ENCODE results near the gene DIO3.
"Not testable (repeated sequence)": the region's sequence is repeated elsewhere in the genome, so short reads cannot be mapped to it uniquely, and the experiment has no call there.

The DIO3 gene

DNA sequence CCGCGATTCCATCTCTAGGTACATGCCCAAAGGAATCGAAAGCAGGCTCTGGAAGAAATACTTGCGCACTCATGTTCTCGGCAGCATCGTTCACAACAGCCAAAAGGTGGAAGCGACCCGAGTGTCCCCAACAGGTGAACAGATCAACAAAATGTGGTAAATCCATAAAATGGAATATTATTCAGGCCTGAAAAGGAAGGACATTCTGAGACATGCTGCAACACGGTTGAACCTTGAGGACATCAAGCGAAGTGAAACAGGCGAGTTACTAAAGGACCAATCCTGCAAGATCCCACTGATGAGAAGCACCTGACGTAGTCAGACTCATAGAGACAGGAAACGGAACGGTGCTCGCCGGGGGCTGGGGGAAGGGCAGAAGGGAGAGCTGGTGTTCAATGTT lies 17.5 kb upstream of the DIO3 start:
- DNase-seq: no peak

DNA sequence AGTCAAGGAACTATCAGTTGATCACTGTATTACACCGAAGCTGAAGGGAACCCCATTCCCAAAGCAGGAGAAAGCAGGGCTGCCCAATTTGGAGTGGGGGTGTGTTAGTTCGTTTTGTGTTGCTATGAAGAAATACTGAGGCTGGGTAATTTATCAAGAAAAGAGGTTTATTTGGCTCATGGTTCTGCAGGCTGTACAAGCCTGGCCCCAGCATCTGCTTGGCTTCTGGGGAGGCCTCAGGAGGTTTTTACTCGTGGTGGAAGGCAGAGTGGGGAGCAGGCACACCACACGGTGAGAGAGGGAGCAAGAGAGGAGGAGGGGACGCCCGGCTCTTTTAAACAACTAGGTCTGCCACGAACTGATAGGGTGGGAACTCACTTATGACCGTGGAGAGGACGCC lies 16.7 kb upstream of the DIO3 start:
- no peak for DNase-seq

DNA sequence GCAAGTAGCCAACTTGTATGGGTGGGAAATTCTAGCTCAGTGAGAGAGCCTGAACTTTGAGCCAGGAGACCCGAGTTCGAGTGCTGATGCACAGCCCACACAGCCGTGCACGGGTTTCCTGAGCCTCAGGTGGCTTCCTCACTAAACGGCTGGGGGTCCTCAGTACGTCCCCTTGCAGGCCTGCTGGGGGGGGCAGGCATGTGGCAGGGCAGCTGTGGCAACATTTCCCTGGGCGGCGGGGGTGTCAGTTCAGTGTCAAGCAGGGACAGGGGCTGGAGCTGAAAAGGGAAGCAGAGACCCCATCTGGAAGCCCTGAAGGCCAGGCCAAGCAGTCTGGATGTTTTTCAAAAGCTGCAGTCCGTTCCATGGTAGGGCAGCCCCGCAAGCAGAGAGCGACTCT lies 14.6 kb upstream of the DIO3 start:
- no peak for DNase-seq

DNA sequence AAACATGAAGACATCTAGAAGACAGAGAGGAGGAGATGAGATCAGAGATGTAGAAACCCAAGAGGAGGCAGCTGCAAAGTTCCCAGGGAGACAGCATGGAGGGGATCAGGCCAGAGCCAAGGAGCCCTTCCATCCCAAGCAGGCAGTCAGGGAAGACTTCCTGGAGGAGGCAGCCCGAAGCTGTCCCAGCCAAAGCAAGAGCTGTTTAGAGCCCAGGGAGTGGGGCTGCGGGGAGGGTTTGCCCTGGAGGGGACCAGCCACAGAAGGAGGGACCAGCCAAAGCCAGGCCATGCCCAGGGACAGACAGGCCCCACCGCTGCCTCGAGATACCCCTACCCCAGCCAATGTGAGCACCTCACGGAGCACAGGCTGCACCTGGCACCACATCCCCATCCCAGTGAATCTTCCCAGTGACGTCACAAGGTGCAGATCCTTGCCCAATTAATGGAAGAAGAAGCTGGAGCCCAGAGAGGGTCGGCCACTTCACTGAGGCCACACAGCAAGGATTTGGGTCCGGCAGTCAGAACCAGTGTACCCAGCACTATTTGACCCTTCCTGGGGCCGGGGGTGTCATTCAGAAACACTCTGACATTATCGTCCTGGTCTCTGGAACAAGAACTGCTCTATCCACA lies 14.1 kb upstream of the DIO3 start:
- no peak for DNase-seq

DNA sequence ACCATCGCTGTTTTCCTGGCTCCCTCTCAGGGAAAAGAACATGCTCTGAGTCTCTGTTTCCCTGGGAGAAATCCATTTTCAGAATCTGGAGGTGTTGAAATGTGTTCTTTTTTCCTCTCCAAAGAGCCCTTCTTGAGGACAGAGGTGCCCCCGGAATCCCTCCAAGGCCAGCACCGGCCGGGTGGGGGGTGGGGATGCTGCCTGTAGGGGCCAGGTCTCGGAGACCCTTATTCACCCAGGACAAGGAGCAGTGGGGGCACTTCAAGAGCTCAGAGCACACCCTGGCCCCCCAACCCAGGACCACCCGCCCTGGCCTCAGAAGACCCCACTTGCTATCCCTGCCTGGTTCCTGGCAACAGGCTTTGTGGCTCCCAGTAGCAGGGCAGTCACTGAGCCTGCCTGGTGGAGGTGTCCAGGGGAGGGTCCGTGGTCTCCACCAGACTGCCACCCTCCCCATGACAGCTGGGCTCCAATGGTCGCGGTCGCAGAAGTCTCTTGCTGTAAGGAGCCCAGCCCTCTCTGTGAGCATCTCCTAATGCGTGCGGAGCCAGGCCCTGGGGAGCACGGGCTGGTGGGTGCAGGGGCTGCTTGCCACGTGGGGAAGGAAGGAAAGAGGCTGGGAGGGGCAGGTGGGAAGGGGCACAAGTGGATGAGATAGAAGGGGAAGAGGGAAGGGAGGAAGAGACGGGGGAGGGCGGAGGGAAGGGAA lies 13.2 kb upstream of the DIO3 start:
- no peak for DNase-seq

DNA sequence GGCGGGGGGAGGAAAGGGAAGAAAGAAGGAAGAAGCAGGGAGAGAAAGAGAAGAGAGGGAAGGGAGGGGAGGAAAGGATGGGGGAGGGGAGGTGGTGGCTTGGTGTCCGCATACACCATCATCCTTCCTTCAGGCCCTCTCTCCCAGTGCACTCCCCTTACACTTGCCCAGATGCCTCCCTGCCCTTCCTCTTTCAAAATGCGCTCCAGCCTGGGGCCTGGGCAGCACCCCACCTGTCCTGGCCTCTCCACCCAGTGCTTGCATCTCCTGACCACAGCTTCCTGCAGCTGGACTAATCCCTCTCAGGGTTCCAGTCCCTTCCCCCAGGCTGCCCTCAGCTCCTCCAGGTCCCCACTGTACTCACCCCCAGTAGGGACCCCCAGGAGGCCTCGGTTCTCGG lies 12.6 kb upstream of the DIO3 start:
- DNase-seq: no peak

DNA sequence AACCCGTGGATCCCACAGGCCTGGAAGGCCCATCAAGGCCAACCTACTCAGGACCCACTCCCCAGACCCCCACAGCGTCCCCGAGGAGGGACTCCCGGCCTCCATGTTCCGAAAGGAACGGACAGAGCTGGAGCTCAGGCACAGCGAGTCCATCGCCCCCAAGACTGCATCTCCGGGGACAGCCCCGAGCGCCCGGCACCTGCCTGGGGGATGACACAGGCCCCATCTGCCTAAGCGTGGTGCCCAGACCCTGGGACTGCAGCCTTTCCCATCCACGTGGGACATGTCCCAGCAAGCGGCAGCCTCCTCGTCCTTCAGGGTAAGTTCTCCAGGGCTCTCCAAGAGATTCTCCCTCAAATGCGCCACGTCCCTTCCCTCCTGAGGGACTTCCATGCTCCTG lies 12.1 kb upstream of the DIO3 start:
- no peak for DNase-seq

DNA sequence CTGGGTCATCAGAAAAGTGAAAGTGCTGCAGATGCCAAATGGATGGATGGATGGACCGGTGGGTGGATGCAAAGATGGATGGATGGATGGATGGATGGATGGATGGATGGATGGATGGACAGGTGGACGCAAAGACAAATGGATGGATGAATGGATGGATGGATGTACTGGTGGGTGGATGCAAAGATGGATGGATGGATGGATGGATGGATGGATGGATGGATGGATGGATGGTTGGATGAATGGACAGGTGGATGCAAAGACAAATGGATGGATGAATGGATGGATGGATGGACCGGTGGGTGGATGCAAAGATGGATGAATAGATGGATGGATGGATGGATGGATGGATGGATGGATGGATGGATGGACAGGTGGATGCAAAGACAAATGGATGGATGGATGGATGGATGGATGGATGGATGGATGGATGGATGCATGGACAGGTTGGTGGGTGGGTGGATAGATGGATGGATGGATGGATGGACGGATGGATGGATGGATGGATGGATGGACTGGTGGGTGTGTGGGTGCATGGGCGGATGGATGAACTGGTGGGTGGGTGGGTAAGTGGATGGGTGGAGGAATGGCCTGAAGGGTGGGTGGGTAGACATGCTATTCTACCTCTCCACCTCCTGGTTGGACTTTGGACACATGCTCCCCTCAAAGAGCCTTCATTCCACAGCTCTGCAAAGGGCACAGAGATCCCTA lies 10.9 kb upstream of the DIO3 start:
- DNase-seq: not testable (repeated sequence)

DNA sequence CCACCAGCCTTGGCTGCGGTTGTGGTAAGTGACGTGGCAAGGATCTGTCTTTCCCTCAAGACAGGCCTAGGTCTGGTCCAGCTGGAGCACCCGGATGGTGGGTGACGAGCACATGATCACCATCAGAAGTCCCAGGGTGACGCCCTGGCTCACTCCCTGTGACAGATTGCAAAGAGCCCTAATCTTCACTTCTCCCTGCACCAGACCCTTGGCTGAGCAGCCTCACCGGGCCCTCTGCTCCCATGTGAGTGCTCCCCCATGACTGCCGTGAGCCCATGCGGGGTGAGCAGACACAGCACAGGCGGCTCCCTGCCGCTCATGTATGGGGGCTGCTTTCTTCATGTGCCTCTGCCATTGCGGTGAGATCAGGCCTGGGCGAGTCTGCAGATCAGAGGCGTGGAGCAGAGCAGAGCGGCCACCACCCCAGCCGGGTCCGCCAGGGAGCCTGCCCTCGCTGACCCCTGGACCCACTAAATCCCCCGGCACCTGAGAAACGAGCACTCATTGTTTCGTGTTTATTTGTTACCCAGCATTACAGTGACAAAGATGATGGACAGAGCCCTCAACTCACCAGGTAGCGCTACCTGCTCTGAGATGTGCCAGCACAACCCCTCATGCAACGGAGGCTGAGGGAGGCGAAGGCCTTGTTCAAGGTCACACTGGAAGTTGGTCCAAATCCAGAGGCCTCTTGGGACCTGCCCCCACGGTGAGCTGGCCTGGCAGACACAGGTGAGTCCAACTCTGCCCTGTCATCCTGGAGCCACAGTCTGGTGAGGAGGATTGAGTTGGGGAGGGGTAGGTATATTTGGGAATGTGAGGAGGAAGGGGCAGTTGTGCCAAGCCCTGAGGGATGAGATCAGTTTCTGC lies 9.3 kb upstream of the DIO3 start:
- DNase-seq: no peak

DNA sequence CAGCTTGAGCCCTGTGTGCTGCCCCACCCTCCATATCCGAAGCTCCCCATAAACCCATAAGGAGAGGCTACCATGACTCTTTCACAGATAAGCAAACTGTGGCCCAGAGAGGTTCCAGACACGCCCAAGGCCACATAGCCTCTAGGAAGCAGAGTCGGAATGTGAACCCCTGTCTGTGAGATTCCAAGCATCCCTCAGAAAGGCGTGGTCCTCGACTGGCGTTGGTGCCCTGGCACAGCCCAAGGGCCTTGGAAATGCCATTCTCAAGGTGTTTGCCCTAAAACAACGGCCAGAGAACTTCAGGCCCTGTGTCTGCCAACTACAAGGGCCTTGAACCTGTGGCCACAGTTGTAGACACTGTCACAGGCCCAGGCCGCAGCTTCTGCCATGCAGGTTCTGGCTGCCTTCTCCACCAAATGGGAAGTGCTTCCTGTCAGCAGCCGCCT lies 8.5 kb upstream of the DIO3 start:
- no peak for DNase-seq

DNA sequence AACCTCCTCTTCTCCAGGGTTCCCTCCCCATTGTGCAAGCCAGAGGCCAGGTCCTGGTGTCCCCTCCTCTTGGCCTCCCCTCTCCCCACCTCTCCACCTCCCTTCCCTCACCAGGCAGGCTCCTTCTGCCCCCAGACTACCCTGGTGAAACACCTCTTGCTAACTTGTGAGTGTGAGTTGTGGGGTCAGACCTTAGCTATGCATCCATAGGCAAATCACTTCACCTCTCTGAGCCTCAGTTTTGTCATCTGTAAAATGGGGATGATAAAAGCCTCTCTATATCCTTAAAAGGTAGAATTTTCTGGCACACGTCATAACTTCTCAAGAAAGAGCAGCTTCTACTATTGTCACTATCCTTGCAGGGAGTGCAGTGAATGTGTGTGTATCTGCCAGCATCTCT lies 7.9 kb upstream of the DIO3 start:
- no peak for DNase-seq

DNA sequence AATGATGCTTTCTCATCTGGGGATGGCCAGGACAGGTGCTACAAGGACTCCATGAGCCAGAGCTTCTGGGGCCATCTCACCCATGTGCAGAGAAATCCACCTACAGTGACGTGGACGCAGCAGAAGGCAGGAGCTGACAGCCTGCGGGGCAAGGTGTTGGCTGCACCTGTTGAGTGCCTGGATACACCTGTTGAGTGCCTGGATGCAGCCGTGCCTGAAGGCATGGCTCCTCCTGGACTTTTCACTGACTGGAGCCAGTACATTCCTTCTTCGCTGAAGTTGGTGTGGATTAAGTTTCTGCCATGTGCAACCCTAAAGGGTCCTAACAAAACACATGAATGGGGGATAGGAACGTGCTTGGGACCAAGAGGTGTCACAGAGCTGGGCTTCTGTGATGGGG lies 7.4 kb upstream of the DIO3 start:
- DNase-seq: no peak

DNA sequence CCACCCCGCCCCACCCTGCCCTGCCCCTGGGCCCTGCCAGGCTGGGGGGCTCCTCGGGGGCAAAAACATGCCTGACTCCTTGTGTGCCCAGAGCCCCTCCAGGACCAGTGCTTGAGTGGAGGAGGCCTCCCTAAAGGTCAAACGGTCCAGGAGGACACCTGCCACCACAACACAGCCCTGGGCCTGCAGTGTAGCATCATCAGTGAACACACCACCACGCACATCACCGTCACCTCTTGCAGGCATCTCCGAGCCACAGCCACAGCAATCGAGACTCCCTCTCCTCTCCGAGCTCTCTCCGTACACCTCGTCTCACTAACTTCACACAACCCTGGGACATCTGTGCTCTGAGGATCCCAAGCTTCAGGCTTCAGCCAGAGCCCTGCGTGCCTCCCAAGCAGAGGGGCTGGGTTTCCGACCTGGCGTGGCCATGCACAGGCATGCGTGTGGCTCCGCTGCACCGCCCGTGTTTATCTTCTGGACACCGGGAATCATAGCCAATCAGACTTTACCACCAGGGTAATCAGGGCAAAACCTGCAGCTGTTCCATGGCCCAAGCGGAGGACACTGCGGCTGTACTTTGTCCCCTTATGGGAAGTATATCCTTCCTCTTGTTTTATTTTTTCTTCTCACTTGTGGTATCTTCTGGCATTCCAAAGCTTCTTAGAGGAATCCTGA lies 6.2 kb upstream of the DIO3 start:
- no peak for DNase-seq

DNA sequence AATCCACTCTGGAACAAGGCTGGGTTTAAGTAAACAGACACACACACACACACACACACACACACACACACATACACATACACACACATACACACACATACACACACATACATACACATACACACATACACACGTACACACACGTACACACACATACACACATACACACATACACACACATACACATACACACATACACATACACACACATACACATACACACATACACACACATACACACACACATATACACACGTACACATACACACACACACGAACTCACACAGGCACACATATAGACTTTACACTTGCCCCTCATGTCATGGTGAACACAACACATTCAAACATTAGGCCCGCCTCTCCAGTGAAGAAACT lies 5.6 kb upstream of the DIO3 start:
- not testable (repeated sequence) for DNase-seq

DNA sequence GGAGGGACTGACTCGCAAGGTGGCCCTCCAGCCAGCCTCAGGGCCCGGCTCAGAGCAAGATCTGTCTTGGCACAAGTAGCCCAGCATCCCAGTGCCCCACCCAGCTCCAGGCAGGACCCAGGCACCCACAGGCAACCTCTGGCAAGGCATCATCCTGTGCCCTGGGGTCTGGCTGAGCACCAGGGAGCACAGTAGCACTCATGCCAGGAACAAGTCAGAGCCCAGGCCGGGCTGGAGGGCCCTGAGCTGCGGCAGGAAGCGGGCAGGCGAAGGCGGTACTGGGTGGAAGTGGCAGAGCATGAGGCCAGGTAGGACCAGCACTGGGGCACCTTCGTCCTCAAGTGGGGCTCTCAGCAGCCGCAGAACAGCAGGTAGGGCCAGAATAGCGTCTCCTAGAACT lies 5.2 kb upstream of the DIO3 start:
- no peak for DNase-seq

DNA sequence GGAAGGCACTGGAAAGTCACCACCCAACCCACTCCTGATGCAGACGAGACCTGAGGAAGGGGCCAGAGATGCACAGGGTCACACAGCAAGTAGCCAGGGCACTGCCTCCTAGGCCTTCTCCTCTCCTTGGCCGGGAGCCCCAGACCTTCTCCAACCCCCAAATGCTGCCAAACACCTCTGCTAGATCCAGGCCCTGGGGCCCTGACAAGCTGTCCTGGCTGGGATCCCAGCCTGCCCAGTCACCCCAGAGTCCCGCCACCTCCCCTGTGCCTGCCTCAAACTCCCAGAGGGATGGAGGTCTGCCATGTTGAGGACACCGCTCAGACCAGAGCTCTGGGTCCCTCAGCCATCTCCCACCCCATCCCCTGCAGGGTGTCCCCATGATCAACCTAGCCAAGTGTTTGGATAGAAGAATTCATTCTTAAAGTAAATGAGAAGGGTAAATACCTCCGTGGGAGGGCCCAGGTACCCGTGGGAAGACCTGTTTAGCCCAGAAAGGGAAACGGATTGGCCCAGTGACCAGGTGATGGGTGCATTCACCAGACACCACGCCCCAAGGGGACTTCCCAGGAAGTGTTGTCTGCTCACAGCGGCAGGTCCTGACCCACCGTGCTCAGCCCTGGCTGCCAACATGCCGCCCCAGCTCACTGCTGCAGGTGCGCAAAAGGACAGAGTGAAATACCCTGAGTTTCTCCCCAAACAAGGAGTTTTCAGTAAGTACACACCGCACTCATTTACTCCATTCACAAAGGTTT lies 4.6 kb upstream of the DIO3 start:
- no peak for DNase-seq

DNA sequence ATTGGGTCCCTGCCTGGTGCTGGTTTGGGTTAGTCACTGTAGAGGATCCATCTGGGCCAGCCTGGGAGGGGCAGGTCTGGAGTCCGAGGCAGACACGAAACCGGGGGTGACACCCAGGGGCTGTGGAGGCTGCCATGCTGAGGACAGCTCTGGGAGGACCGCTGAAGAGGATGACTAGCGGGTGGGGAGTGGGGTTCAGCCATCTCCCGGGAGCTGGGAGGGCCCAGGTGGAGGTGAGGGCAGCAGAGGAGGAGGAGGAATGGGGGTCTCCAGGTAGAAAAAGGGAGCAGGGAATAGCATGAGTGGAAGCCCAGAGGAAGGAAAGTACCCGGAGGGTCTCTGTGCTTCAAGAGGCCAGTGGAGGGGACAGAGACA lies 4.0 kb upstream of the DIO3 start:
- no peak for DNase-seq

DNA sequence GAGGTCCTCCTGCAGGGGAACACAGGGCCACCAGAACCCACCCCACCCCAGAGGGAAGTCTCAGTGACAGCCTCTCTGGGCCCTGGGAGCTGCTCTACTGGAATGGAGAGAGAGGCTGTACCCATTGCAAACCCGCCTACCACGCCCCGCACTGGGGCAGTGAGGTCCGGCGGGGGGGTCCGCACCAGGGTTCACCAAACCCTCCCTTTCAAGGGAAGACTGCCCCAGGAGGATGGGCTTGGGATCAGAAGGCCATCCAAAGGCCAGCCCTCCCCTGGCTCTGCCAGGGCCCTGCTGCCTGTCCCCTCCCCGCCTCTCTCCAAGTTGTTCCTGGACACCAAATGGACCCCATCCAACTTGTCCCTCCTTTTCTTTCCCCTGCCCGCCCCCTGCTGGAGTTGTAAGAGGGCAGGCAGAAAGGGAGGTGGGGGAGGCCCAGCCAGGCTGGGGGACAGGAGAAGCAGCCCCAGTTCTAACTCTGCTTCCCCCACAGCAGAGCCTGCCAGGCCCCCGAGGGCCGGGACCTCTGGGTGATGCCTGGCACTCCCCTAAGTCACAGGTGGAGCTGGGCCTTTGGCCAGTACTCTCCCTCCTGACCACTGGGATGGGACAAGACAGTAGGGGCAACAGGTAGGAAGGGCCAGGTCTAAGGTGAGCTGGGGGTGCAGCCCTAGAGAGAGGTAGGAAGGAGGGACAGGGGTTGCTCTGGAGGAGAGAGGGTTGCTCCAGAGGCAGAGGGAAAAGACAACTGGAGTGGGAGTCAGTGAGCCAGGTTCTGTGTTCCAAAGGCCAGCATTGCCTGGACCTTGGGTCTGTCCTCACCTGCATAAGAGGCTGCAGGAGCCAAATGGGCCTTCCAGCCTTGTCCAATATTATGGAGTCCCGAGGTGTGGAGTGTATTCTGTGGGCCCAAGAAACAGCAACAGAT lies 3.2 kb upstream of the DIO3 start:
- no peak for DNase-seq

DNA sequence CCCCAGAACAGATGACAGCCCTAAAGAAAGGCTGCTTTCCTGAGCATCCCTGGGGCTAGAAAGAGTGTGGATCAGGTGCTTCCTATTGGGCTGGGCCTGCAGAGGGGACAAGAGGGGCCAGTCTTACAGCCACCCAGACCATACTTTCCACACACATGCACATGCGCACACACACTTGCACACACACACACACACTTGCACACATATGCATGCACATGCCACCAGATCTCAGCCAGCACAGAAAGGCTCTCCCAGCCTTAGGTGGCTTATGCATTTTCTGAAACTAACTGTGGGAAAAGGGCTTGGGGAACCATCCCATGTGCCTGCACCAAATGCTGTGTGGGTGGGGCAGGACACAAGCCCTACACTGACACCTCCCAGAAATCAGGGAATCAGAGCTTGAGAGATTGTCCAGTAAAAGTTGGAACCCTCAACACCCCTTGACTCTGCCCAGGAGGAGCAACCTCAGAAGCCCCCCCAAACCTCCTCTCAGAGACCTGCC lies 2.5 kb upstream of the DIO3 start:
- DNase-seq: no peak

DNA sequence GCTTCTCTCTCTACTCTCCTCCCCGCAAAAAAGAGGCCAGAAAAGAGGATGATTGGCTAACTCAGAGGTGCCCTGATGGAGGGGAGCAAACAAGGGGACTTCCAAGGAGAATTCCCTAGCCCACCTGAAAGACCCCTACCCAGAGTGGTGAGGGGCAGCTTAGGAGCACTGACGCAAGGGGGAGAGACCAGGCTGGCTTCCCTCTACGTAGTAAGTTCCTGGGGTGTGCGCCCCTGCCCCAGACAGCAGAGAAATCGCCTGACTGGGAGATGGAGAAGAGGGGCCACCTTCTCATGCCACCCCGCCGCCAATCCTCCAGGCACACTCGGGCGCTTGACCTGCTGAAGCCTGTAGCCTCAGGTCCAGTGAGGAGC lies 2.1 kb upstream of the DIO3 start:
- DNase-seq: no peak
